K562 (cell line): Measurements from ENCODE around the gene RPS6KA2. TPM values are rescaled to one million over a fixed set of nuclear protein-coding genes. Genes with fewer than 3 reads are reported as not detected.

Source experiments
- ATAC-seq: fragments of 200-7000 bp; cut with Tn5 transposase; 3 replicates; pipeline ENCODE4 v1.9.1; 2020; ENCODE audit warnings: moderate library complexity
- BruUV-seq: library from RNA; stranded (reverse); fragments of 400-500 nt; replicated peaks from 2 replicates; lab custom pipeline; 2021; lab: Mats Ljungman, UMichigan
- CTCF ChIA-PET: fragments of 300-600 bp; formaldehyde crosslinking; extraction: SDS; loops from one replicate; lab custom pipeline; 2021; ENCODE audit warnings: low intra/inter-chr PET ratio; lab: Yijun Ruan, JAX
- POLR2A ChIA-PET: fragments of 300-600, 350-650 bp; sonication (Branson Sonifier 250); formaldehyde crosslinking; extraction: SDS; loops from one replicate; lab custom pipeline; 2021; ENCODE audit warnings: antibody characterized with exemption, inconsistent platforms; lab: Yijun Ruan, JAX
- DNase-seq, 4 experiments: peaks; one replicate each; pipeline versions ENCODE4 v3.0.0 to v3.0.0-alpha.2; 2011 to 2018; ENCODE audit warnings: low spot score in 3 of 4, mixed read lengths in 3 of 4; ENCODE audit errors: extremely low read depth in 1 of 4
- FAIRE-seq: peaks from 2 replicates; lab custom pipeline; 2011; peaks lifted over from hg19 to GRCh38; lab: Jason Lieb, UNC
- H2AFZ ChIP-seq: 2 replicates; pipeline ENCODE4 v1.6.0; 2011; ENCODE audit warnings: low read depth, low read length, control low read depth, inconsistent platforms
- H3K27ac ChIP-seq: fragments of 200-600 bp; 3 replicates; pipeline ENCODE4 v1.8.0; 2011; ENCODE audit warnings: low read depth, mild to moderate bottlenecking, control low read depth, inconsistent platforms, low read length, moderate library complexity, mixed read lengths; ENCODE audit errors: extremely low read depth
- H3K27me3 ChIP-seq, 2 experiments: fragments of 300-600 bp in 1 of 2; 2 replicates in 1 of 2; 3 replicates in 1 of 2; pipeline versions ENCODE4 v1.6.0 to v1.8.0; 2011; ENCODE audit warnings: inconsistent platforms in 2 of 2, low read length in 2 of 2, mild to moderate bottlenecking in 1 of 2, mixed read lengths in 1 of 2, moderate library complexity in 1 of 2; ENCODE audit not compliant: control insufficient read depth in 2 of 2, insufficient read depth in 2 of 2
- H3K36me3 ChIP-seq: fragments of 300-600 bp; 3 replicates; pipeline ENCODE4 v1.8.0; 2011; ENCODE audit warnings: mild to moderate bottlenecking, low read length, inconsistent platforms; ENCODE audit not compliant: control insufficient read depth, insufficient read depth
- H3K4me1 ChIP-seq, 2 experiments: fragments of 200-600 bp in 1 of 2; replicated peaks in 1 of 2; 2 replicates in 1 of 2; 3 replicates in 1 of 2; pipeline versions ENCODE4 v1.5.1 to v1.8.0; 2011; ENCODE audit warnings: inconsistent platforms in 2 of 2, low read length in 2 of 2, mild to moderate bottlenecking in 1 of 2, mixed read lengths in 1 of 2, moderate library complexity in 1 of 2; ENCODE audit not compliant: control insufficient read depth in 2 of 2, insufficient read depth in 2 of 2
- H3K4me2 ChIP-seq: 2 replicates; pipeline ENCODE4 v1.6.1; 2011; ENCODE audit warnings: low read length, control low read depth, inconsistent platforms, mixed read lengths; ENCODE audit not compliant: insufficient read depth
- H3K4me3 ChIP-seq: fragments of 200-600 bp; sonication (generic), shearing (Covaris generic); 2 replicates; pipeline ENCODE4 v1.5.1; 2016; ENCODE audit warnings: control low read depth, inconsistent platforms
- H3K79me2 ChIP-seq: fragments of 200-600 bp; 3 replicates; pipeline ENCODE4 v1.8.0; 2011; ENCODE audit warnings: low read length, inconsistent platforms; ENCODE audit not compliant: control insufficient read depth, insufficient read depth
- H3K9ac ChIP-seq, 2 experiments: 2 replicates each; pipeline versions ENCODE4 v1.6.0 to v1.6.1; 2011; ENCODE audit warnings: low read depth in 2 of 2, low read length in 2 of 2, control low read depth in 1 of 2, inconsistent platforms in 1 of 2, mild to moderate bottlenecking in 1 of 2, mixed read lengths in 1 of 2; ENCODE audit not compliant: insufficient read depth in 1 of 2
- H3K9me1 ChIP-seq: one replicate; pipeline ENCODE4 v1.6.0; 2011; ENCODE audit warnings: inconsistent platforms, mild to moderate bottlenecking, low read length, moderate library complexity; ENCODE audit not compliant: control insufficient read depth, insufficient read depth
- H3K9me3 ChIP-seq: replicated peaks from 2 replicates; pipeline ENCODE4 v1.5.1; 2011; ENCODE audit warnings: low read depth, low read length, inconsistent platforms; ENCODE audit not compliant: control insufficient read depth, insufficient read depth
- H4K20me1 ChIP-seq: replicated peaks from 2 replicates; pipeline ENCODE4 v1.6.1; 2011; ENCODE audit warnings: low read length, inconsistent platforms, mixed read lengths; ENCODE audit not compliant: control insufficient read depth, insufficient read depth
- BDP1 ChIP-seq: IDR thresholded peaks from 3 replicates; pipeline ENCODE4 v1.6.1; 2011; ENCODE audit not compliant: insufficient read length, insufficient read depth
- HMG20B ChIP-seq: fragments of 250-450 bp; sonication (Bioruptor Pico); IDR thresholded peaks from 2 replicates; pipeline ENCODE4 v1.5.0; 2021; ENCODE audit warnings: mild to moderate bottlenecking
- RFX7 ChIP-seq: fragments of 250-450 bp; sonication (Bioruptor Pico); IDR thresholded peaks from 2 replicates; pipeline ENCODE4 v1.5.1; 2021; ENCODE audit warnings: mild to moderate bottlenecking
- TEAD4 ChIP-seq, 2 experiments: sonication (generic) in 1 of 2; formaldehyde crosslinking in 1 of 2; IDR thresholded peaks; 2 replicates each; pipeline versions ENCODE4 v1.6.1 to v1.8.0; 2012 to 2022; ENCODE audit warnings: borderline replicate concordance in 1 of 2, inconsistent platforms in 1 of 2, low read length in 1 of 2, mild to moderate bottlenecking in 1 of 2, missing genetic modification reagents in 1 of 2
- WGBS: fragments of 100-300 bp; shearing (Covaris generic); methylation state at CpG from one replicate; pipeline ENCODE4 v1.1.6; 2016; ENCODE audit warnings: low coverage, mixed read lengths; ENCODE audit not compliant: insufficient coverage; ENCODE audit errors: missing lambda C conversion rate; 5-methylcytosine and 5-hydroxymethylcytosine counted together
- in situ Hi-C: fragments of 300-500 bp; cut with MboI; formaldehyde crosslinking; loops from 4 replicates; pipeline ENCODE4 v1.15.0; 2018; ENCODE audit warnings: inconsistent platforms, mixed read lengths
- intact Hi-C: fragments of 100-400 bp; cut with micrococcal nuclease; formaldehyde crosslinking; loops from 2 replicates; pipeline ENCODE4 v1.14.2; 2022
- polyA plus RNA-seq, 8 experiments: library from polyadenylated mRNA; depleted of rRNA in 4 of 8; stranded (reverse) in 5 of 8; unstranded in 3 of 8; fragments of >200 nt; fragmentation: Nextera tagmentation in 2 of 8; fragmentation: Illumina TruSeq in 1 of 8; extraction: Ambion mirVana in 2 of 8; extraction: Trizol in 1 of 8; gene quantifications; 2 replicates each; pipeline versions ENCODE4 v1.2.1 to v1.2.3, GENCODE V29; 2011 to 2014; ENCODE audit warnings: inconsistent platforms in 1 of 8, missing spikeins in 1 of 8
- total RNA-seq, 7 experiments: library from RNA; depleted of rRNA in 6 of 7; stranded (reverse); fragments of >200 nt in 6 of 7; fragmentation: Illumina TruSeq in 2 of 7; extraction: Trizol in 2 of 7; gene quantifications; 2 replicates each; pipeline versions ENCODE4 v1.2.1 to v1.2.3, GENCODE V29; 2011 to 2021; ENCODE audit warnings: low replicate concordance in 1 of 7
- TF ChIP-seq, protein P1 (sequence below): fragments of 200-800 bp; sonication (Bioruptor generic); IDR thresholded peaks from 2 replicates; pipeline ENCODE4 v1.6.1; 2017; ENCODE audit warnings: missing genetic modification characterization, missing compliant biosample characterization
- TF ChIP-seq, protein P2 (sequence below), 2 experiments: fragments of 450-650 bp in 1 of 2; sonication (generic) in 1 of 2; formaldehyde crosslinking in 1 of 2; IDR thresholded peaks; 2 replicates each; pipeline versions ENCODE4 v1.7.1 to v1.9.0; 2016 to 2022; ENCODE audit warnings: inconsistent platforms in 1 of 2, mild to moderate bottlenecking in 1 of 2, missing genetic modification reagents in 1 of 2
- TF ChIP-seq, protein P3 (sequence below): sonication (generic); formaldehyde crosslinking; IDR thresholded peaks from 2 replicates; pipeline ENCODE4 v1.8.0; 2022; ENCODE audit warnings: mild to moderate bottlenecking, missing genetic modification reagents, borderline replicate concordance

RPS6KA2 gene
- total and polyA plus RNA-seq, 9 of the 15 experiments (the other 6 are each of a cell fraction or from before 2014, with no cell fraction given), result 0.29 to 1.00 (median 0.53) TPM

DNA sequence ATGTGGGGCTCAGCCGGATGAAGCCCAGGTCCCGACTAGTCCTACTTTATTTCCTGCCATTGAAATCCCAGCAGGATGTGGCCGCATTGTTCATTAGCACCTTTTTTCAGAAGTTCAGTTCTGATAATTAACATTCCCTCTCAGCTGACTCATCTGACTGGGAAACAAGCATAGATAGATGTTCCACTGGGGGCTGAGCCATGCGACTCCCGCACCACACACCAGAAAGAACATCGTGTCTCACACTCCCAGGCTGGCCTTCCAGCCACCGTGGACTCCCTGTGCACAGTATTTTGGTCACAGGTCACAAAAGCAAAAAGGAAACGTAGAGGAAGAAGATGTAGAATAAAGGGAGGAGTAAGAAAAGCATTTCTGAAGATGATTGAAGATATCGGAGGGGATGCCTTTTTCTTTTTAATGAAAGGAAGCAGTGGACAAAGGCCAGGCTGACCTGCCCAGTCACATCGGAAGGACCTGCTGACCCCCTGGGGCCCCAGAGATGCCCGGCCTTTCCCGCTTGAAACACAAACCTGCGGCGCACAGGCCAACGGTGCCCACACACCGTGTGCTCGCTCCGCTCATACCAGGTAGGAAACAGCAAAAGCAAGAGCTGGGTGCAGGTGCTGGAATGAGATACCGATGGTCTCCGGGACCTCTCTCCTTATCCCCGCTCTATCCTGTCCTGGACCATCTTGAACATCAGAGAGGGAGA is 11.8 kb downstream of the RPS6KA2 start:
- H3K27me3 ChIP-seq, result peaks cover 60 to 82% of the 10 kb centered on the region in 2 experiments
- no peak overlapping the region for H3K4me2 ChIP-seq
- peaks cover 6% of the 10 kb centered on the region; the same call in 1 of the 2 replicates for H4K20me1 ChIP-seq
- POLR2A ChIA-PET, result no interaction called here
- H2AFZ ChIP-seq, result no peak overlapping the region
- H3K27ac ChIP-seq, result no peak overlapping the region; the same call in 2 of the 3 replicates
- DNase-seq, result no peak
- no TSS peak for BruUV-seq
- FAIRE-seq, result no peak
- under 1% methylated on average over 21 of the region's 21 CpGs for WGBS
- no peaks in the 10 kb centered on the region for H3K79me2 ChIP-seq
- CTCF ChIA-PET, result no interaction called here
- no peaks in the 10 kb centered on the region for H3K4me1 ChIP-seq
- intact Hi-C loops, result no loop called here
- ATAC-seq, result no peak
- H3K9me3 ChIP-seq, result no peaks in the 10 kb centered on the region
- H3K9me1 ChIP-seq, result no peaks in the 10 kb centered on the region
- H3K9ac ChIP-seq, result no peak overlapping the region
- no peaks in the 10 kb centered on the region for H3K36me3 ChIP-seq
- H3K4me3 ChIP-seq, result no peak overlapping the region
- in situ Hi-C loops, result no loop called here
- TF ChIP-seq TEAD4 (IDR thresholded peaks at IDR 0.05; ENCODE audit: low read length) (no peak), TEAD4 (CRISPR knock-in tag; IDR thresholded peaks at IDR 0.05; ENCODE audit: borderline replicate concordance) (no peak), HMG20B (CRISPR knock-in tag) (no peak), BDP1 (no peak), RFX7 (CRISPR knock-in tag) (no peak)
- TF ChIP-seq, protein P1, sequence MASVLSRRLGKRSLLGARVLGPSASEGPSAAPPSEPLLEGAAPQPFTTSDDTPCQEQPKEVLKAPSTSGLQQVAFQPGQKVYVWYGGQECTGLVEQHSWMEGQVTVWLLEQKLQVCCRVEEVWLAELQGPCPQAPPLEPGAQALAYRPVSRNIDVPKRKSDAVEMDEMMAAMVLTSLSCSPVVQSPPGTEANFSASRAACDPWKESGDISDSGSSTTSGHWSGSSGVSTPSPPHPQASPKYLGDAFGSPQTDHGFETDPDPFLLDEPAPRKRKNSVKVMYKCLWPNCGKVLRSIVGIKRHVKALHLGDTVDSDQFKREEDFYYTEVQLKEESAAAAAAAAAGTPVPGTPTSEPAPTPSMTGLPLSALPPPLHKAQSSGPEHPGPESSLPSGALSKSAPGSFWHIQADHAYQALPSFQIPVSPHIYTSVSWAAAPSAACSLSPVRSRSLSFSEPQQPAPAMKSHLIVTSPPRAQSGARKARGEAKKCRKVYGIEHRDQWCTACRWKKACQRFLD (CRISPR knock-in tag), result no peak
- TF ChIP-seq, protein P2, sequence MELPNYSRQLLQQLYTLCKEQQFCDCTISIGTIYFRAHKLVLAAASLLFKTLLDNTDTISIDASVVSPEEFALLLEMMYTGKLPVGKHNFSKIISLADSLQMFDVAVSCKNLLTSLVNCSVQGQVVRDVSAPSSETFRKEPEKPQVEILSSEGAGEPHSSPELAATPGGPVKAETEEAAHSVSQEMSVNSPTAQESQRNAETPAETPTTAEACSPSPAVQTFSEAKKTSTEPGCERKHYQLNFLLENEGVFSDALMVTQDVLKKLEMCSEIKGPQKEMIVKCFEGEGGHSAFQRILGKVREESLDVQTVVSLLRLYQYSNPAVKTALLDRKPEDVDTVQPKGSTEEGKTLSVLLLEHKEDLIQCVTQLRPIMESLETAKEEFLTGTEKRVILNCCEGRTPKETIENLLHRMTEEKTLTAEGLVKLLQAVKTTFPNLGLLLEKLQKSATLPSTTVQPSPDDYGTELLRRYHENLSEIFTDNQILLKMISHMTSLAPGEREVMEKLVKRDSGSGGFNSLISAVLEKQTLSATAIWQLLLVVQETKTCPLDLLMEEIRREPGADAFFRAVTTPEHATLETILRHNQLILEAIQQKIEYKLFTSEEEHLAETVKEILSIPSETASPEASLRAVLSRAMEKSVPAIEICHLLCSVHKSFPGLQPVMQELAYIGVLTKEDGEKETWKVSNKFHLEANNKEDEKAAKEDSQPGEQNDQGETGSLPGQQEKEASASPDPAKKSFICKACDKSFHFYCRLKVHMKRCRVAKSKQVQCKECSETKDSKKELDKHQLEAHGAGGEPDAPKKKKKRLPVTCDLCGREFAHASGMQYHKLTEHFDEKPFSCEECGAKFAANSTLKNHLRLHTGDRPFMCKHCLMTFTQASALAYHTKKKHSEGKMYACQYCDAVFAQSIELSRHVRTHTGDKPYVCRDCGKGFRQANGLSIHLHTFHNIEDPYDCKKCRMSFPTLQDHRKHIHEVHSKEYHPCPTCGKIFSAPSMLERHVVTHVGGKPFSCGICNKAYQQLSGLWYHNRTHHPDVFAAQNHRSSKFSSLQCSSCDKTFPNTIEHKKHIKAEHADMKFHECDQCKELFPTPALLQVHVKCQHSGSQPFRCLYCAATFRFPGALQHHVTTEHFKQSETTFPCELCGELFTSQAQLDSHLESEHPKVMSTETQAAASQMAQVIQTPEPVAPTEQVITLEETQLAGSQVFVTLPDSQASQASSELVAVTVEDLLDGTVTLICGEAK (IDR thresholded peaks at IDR 0.05), result no peak
- TF ChIP-seq, protein P2 (CRISPR knock-in tag; IDR thresholded peaks at IDR 0.05), result no peak
- TF ChIP-seq, protein P3, sequence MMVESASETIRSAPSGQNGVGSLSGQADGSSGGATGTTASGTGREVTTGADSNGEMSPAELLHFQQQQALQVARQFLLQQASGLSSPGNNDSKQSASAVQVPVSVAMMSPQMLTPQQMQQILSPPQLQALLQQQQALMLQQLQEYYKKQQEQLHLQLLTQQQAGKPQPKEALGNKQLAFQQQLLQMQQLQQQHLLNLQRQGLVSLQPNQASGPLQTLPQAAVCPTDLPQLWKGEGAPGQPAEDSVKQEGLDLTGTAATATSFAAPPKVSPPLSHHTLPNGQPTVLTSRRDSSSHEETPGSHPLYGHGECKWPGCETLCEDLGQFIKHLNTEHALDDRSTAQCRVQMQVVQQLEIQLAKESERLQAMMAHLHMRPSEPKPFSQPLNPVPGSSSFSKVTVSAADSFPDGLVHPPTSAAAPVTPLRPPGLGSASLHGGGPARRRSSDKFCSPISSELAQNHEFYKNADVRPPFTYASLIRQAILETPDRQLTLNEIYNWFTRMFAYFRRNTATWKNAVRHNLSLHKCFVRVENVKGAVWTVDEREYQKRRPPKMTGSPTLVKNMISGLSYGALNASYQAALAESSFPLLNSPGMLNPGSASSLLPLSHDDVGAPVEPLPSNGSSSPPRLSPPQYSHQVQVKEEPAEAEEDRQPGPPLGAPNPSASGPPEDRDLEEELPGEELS (CRISPR knock-in tag), result no peak
